Measurements from ENCODE around the gene DNAH8. TPM values are rescaled to one million over a fixed set of nuclear protein-coding genes. Genes with fewer than 3 reads are reported as not detected.

Gene DNAH8
- polyA plus RNA-seq, 3 donors: not detected

- intact Hi-C loops (cut with micrococcal nuclease): no loop called here
- Histone ChIP-seq H3K4me1 (ENCODE audit: control insufficient read depth in 1 of 2, insufficient read depth in 2 of 2, low read length in 2 of 2) (no peaks in the 10 kb centered on the region), H3K9me3 (replicated peaks in 1 of 2; ENCODE audit: control insufficient read depth in 1 of 2, insufficient read depth in 1 of 2, low read length in 2 of 2) (no peaks in the 10 kb centered on the region), H3K9ac (ENCODE audit: insufficient read depth, low read length, poor library complexity, severe bottlenecking) (no peak overlapping the region), H3K27me3 (ENCODE audit: control insufficient read depth in 2 of 2, insufficient read depth in 2 of 2, low read length in 2 of 2) (peaks cover 28 to 46% of the 10 kb centered on the region in 2 donors), H3K79me2 (ENCODE audit: insufficient read depth, low read length) (no peaks in the 10 kb centered on the region), H3K4me3 (replicated peaks in 1 of 3; ENCODE audit: low read depth in 2 of 3, low read length in 3 of 3) (no peak overlapping the region), H2AFZ (ENCODE audit: insufficient read depth, low read depth, low read length, poor library complexity, severe bottlenecking) (no peak overlapping the region), H4K20me1 (ENCODE audit: insufficient read depth, low read length) (no peaks in the 10 kb centered on the region), H3K4me2 (replicated peaks; ENCODE audit: extremely low read depth, low read length, poor library complexity, severe bottlenecking) (no peak overlapping the region), H3K36me3 (replicated peaks in 1 of 2; ENCODE audit: control insufficient read depth in 1 of 2, insufficient read depth in 2 of 2, low read length in 2 of 2) (no peaks in the 10 kb centered on the region), H3K27ac (ENCODE audit: low read depth in 1 of 2, low read length in 2 of 2) (no peak overlapping the region)
- TF ChIP-seq, protein P1, sequence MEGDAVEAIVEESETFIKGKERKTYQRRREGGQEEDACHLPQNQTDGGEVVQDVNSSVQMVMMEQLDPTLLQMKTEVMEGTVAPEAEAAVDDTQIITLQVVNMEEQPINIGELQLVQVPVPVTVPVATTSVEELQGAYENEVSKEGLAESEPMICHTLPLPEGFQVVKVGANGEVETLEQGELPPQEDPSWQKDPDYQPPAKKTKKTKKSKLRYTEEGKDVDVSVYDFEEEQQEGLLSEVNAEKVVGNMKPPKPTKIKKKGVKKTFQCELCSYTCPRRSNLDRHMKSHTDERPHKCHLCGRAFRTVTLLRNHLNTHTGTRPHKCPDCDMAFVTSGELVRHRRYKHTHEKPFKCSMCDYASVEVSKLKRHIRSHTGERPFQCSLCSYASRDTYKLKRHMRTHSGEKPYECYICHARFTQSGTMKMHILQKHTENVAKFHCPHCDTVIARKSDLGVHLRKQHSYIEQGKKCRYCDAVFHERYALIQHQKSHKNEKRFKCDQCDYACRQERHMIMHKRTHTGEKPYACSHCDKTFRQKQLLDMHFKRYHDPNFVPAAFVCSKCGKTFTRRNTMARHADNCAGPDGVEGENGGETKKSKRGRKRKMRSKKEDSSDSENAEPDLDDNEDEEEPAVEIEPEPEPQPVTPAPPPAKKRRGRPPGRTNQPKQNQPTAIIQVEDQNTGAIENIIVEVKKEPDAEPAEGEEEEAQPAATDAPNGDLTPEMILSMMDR (IDR thresholded peaks at IDR 0.05): no peak
- Mint-ChIP-seq H3K4me1 (peaks cover 2% of the 10 kb centered on the region), H3K4me3 (peak overlapping the region in 1 of 2 donors; percentile 70), H3K36me3 (no peaks in the 10 kb centered on the region), H3K27ac (no peak overlapping the region), H3K9me3 (peaks cover 0 to 1% (median 0%) of the 10 kb centered on the region in 7 donors), H3K27me3 (ENCODE audit: low read depth in 3 of 3) (peaks cover 39 to 66% (median 54%) of the 10 kb centered on the region in 3 donors)
- no peak for DNase-seq
- WGBS (ENCODE audit: insufficient coverage): 94% methylated on average over 5 of the region's 9 CpGs
Observed at GRCh38 chr6:39049575-39050283, 334.6 kb downstream of the DNAH8 start.

- H3K4me2 ChIP-seq (replicated peaks; ENCODE audit: extremely low read depth, low read length, poor library complexity, severe bottlenecking): no peak overlapping the region
- H3K27ac ChIP-seq (ENCODE audit: low read depth in 1 of 2, low read length in 2 of 2): no peak overlapping the region
- H3K9ac ChIP-seq (ENCODE audit: insufficient read depth, low read length, poor library complexity, severe bottlenecking): no peak overlapping the region
- H3K27me3 ChIP-seq (ENCODE audit: control insufficient read depth in 2 of 2, insufficient read depth in 2 of 2, low read length in 2 of 2): peaks cover 28 to 46% of the 10 kb centered on the region in 2 donors
- Mint-ChIP-seq H3K36me3 (no peaks in the 10 kb centered on the region), H3K27me3 (ENCODE audit: low read depth in 3 of 3) (peaks cover 39 to 63% (median 52%) of the 10 kb centered on the region in 3 donors), H3K4me1 (peaks cover 2% of the 10 kb centered on the region), H3K4me3 (peak overlapping the region in 1 of 2 donors; percentile 7), H3K9me3 (peaks cover 0 to 1% (median 0%) of the 10 kb centered on the region in 7 donors), H3K27ac (no peak overlapping the region)
- no peaks in the 10 kb centered on the region for H3K36me3 ChIP-seq (replicated peaks in 1 of 2; ENCODE audit: control insufficient read depth in 1 of 2, insufficient read depth in 2 of 2, low read length in 2 of 2)
- no peaks in the 10 kb centered on the region for H3K4me1 ChIP-seq (ENCODE audit: control insufficient read depth in 1 of 2, insufficient read depth in 2 of 2, low read length in 2 of 2)
- no peak overlapping the region for H2AFZ ChIP-seq (ENCODE audit: insufficient read depth, low read depth, low read length, poor library complexity, severe bottlenecking)
- WGBS (ENCODE audit: insufficient coverage): no CpG with 5 or more reads among the region's 5 CpGs
- DNase-seq: no peak
- intact Hi-C loops (cut with micrococcal nuclease): no loop called here
- H3K9me3 ChIP-seq (replicated peaks in 1 of 2; ENCODE audit: control insufficient read depth in 1 of 2, insufficient read depth in 1 of 2, low read length in 2 of 2): no peaks in the 10 kb centered on the region
- H3K4me3 ChIP-seq (replicated peaks in 1 of 3; ENCODE audit: low read depth in 2 of 3, low read length in 3 of 3): no peak overlapping the region
- no peaks in the 10 kb centered on the region for H4K20me1 ChIP-seq (ENCODE audit: insufficient read depth, low read length)
- no peaks in the 10 kb centered on the region for H3K79me2 ChIP-seq (ENCODE audit: insufficient read depth, low read length)
- TF ChIP-seq, protein P1 (IDR thresholded peaks at IDR 0.05): no peak
Observed at GRCh38 chr6:39050453-39051112, 335.5 kb downstream of the DNAH8 start.

All from CD14-positive monocyte (primary cell).